Anterior cingulate cortex (tissue), 58 donors: Measurements from ENCODE around the gene VEZF1.
"Not testable (repeated sequence)": the region's sequence is repeated elsewhere in the genome, so short reads cannot be mapped to it uniquely, and the experiment has no call there.

Experiments used
- DNase-seq, 58 donors: peaks; one replicate each; lab custom pipeline; 2025; lab: John Stamatoyannopoulos, UW

VEZF1 gene

GRCh38 chr17:57976594-57976993 is 11.5 kb downstream of the VEZF1 start:
- peak in 1 of 58 donors; percentile 61 for DNase-seq

GRCh38 chr17:57975044-57975443 is 13.0 kb downstream of the VEZF1 start:
- no peak for DNase-seq

- not testable (repeated sequence) for DNase-seq
Observed at GRCh38 chr17:57974053-57974824, 13.8 kb downstream of the VEZF1 start.

DNA sequence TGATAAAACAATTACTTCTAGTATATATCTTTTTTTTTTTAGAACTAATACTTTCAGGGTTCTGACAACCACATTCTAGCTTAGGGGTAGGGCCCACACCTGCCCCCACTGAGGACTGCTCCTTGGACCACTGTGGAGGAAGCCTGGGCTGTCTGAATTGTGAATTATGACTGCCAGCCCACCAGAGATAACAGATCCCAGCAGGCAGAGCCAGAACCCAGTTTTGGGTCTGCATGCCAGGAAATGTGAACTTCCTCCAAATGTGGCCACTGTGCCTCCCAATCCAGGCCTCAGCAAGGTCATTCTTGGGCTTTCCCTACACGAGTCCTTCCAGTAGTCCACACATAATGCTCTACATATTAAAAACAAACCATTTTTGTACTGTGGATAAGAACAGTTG is 15.9 kb downstream of the VEZF1 start:
- DNase-seq, result no peak

DNA sequence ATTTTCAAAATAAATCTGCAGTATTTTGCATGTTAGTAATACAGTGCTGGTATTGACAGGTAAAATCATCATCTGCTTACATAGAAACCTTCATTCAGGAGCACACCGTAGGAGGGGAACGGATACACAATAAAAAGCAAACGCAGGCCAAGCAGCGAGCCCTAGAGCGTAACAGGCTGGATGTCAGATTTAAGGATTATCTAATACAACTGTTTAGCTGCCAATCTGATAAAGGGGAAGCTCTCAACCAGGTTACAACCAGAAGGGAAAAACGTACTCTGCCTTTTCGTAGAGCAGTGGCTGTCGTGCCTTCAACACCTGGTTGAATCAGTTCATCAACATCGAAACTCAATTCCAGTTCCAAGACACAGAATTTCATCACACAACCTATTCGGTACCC is 16.5 kb downstream of the VEZF1 start:
- no peak for DNase-seq

GRCh38 chr17:57970710-57971109 is 17.3 kb downstream of the VEZF1 start:
- no peak for DNase-seq

GRCh38 chr17:57968456-57968855 is 19.6 kb downstream of the VEZF1 start:
- DNase-seq, result no peak

- DNase-seq, result no peak
Observed at GRCh38 chr17:57966875-57967274, 21.2 kb downstream of the VEZF1 start.

GRCh38 chr17:57966246-57966645 is 21.8 kb downstream of the VEZF1 start:
- DNase-seq, result no peak

- no peak for DNase-seq
Observed at GRCh38 chr17:57965521-57966160, 22.4 kb downstream of the VEZF1 start.

DNA sequence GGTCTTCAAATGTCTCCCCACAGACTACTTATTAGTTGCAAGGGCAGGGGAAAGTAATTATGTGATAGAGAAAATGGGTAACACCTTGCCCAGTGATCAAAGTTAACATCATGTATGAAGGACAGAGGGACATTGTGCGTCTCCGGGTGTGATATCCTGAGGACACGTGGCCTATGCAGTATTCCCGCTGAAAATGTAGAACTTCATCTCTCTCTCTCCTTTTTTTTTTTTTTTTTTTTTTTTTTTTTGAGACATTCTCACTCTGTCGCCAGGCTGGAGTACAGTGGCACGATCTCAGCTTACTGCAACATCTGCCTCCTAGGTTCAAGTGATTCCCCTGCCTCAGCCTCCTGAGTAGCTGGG is 24.9 kb downstream of the VEZF1 start:
- DNase-seq, result no peak

DNA sequence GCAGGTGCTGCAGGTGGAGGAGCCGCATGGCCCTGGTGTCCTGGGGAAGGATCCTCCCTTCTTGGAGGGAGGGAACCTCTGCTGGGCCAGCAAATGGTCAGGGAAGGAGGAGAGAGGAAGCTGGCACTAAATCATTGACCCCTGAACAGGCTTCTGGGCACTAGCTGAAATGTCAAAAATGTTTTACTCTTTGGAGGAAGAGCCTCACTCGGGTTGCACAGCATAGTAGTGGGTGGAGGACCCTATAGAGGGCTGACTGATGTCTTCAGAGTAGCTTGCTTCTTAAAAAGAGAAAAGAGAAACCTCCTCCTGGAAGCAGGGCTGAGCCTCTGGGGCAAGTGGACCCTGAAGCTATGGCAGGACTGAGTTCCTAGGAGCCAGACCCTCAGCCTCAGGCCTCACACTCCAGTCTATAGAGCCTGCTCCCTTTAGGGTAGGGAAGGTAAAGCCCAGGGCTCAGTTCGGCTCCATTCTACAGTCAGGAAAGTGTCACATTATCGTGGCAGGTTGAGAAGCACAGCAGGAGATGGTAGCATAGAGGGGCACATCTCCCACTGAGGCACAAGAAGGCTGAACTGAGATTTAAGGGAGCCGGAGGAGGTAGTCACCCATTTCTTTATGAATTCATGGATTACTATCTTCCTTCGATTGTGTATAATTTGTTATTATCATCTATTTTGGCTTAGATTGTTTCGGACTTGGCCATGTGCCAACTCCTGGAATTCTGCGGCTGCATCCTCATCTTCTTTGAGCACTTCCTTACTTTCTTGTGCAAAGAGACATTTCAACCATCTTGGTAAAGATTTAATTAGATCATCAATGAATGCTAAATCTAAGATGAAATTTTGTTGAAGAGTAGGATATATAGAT is 25.5 kb downstream of the VEZF1 start:
- no peak for DNase-seq

DNA sequence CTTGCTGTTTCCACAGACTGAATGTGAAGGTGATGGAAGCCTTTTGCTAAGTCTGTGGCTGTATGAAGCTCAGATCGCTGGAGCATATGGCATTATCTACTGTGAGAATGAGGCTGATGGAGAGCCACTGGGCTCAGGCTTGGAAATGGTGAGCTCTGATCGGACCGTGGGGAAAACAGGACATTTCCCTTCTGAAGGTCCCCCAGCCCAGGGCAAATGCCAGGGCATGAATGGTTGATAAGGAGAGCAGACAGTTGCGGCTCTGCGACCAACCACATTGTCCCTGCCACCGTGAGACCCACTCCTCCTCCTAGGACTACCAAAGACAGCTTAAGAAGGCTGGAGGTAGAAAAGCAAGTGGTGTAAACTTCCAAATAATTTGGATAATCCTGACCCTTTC is 28.1 kb downstream of the VEZF1 start:
- no peak for DNase-seq

DNA sequence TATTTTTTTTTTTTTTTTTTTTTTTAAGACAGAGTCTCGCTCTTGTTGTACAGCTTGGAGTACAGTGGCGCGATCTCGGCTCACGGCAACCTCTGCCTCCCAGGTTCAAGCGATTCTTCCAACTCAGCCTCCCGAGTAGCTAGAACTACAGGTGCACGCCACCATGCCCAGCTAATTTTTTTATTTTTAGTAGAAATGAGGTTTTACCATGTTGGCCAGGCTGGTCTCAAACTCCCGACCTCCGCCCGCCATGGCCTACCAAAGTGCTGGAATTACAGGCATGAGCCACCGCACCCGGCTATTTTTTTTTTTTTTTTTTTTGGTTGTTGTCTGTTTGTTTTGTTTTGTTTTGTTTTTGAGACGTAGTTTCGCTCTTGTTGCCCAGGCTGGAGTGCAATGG is 29.7 kb downstream of the VEZF1 start:
- DNase-seq, result not testable (repeated sequence)

DNA sequence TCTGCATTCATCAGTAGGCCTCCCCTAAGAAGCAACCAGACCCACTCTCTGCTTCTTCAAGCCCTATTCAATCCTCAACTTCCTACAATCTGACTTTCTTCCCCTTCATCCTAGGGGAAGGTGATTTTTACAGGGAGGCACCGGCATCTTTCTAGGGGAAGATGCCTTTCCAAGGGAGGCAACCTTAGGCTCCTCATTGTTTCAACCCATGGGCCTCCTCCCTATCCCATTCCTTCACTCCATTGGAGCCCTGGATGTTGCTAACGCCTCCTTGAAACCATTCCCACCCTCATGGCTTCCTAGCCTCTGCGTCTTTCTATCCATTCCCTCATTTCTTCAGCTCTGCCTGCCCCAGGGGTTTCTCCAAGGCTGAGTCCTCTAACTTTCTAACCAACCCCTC is 30.2 kb downstream of the VEZF1 start:
- DNase-seq, result no peak

- no peak for DNase-seq
Observed at GRCh38 chr17:57957120-57957850, 30.8 kb downstream of the VEZF1 start.

GRCh38 chr17:57956291-57957119 is 31.5 kb downstream of the VEZF1 start:
- no peak for DNase-seq

DNA sequence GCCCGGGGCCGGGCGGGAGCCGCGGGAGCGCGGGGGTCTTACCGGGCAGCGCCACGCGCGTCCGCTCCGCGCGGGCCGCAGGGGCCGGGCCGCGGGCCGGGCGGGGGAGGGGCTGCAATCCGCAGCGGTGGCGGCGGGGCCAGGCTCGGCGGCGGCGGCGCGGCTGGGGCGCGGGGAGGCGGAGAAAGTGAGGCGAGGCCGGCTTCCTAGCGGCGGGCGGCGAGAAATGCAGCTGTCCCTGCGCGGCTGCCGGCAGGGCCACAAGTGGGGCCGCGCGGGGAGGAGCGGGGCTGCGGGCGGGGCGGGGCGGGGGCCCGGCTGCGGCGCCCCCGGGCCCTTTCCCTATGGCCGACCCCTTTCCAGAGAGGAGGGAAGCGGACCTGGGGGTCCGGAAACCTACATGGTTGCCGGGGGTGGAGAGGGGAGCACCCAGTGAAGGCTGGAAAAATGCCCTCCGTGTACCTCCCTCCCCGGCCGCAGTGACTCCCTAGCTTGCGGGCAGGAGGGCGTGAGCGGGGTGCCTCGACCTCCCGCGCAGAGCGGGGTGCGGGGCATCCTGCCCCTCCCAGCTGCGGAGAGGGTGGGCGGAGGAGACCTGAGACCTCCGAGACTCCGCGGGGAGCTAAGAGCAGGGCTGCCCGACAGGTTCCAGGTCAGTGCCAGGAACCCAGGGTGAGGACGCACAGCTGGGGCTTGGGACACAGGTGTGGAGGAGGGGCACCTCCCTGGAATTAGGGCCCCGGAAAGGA is 32.7 kb downstream of the VEZF1 start, which contains the start of gene CUEDC1:
CUEDC1 (minus strand) TSS at position 230 of the 749 bp plus-strand sequence. CDS start 69,848 bp downstream, outside the sequence.
- peak in 52 of 58 donors; percentile 19 to 82 (median 66) for DNase-seq
